GM18951 (cell line): ENCODE results near the gene GLDC.
"Not testable (repeated sequence)": the region's sequence is repeated elsewhere in the genome, so short reads cannot be mapped to it uniquely, and the experiment has no call there.

ENCODE experiments used
- POLR2A ChIP-seq: IDR thresholded peaks from 4 replicates; pipeline ENCODE4 v1.6.1; 2011; ENCODE audit warnings: mild to moderate bottlenecking; ENCODE audit not compliant: insufficient read length, insufficient read depth; ENCODE audit errors: extremely low read depth
- in situ Hi-C: fragments of 300-500 bp; cut with MboI; formaldehyde crosslinking; loops from one replicate; pipeline ENCODE4 v1.12.0; 2022; ENCODE audit warnings: low sequenced_read_pairs, mixed read lengths, inconsistent platforms; ENCODE audit not compliant: unreplicated experiment

Gene GLDC

GRCh38 chr9:6644346-6645104, 1.0 kb downstream of the GLDC start:
- in situ Hi-C loops, result no loop called here

GRCh38 chr9:6641961-6642360, 3.6 kb downstream of the GLDC start:
- in situ Hi-C loops, result no loop called here
- TF ChIP-seq POLR2A, result no peak

More at GRCh38 chr9:6644346-6645104, 1.0 kb downstream of the GLDC start:
- TF ChIP-seq POLR2A, result no peak

- in situ Hi-C loops, result no loop called here
- no peak for TF ChIP-seq POLR2A
Observed at GRCh38 chr9:6641561-6641960, 4.0 kb downstream of the GLDC start.

GRCh38 chr9:6641056-6641455, 4.5 kb downstream of the GLDC start:
- in situ Hi-C loops, result no loop called here
- no peak for TF ChIP-seq POLR2A

GRCh38 chr9:6640268-6641051, 5.1 kb downstream of the GLDC start:
- in situ Hi-C loops, result no loop called here
- no peak for TF ChIP-seq POLR2A

- no peak for TF ChIP-seq POLR2A
- in situ Hi-C loops, result no loop called here
Observed at GRCh38 chr9:6639622-6640021, 5.9 kb downstream of the GLDC start.

- in situ Hi-C loops, result no loop called here
- TF ChIP-seq POLR2A, result no peak
Observed at GRCh38 chr9:6634444-6634843, 11.1 kb downstream of the GLDC start.

- TF ChIP-seq POLR2A, result no peak
- in situ Hi-C loops, result no loop called here
Observed at GRCh38 chr9:6633378-6633777, 12.2 kb downstream of the GLDC start.

GRCh38 chr9:6632516-6633183, 12.9 kb downstream of the GLDC start:
- TF ChIP-seq POLR2A, result peak; percentile 49
- in situ Hi-C loops, result no loop called here

GRCh38 chr9:6631207-6631512, 14.4 kb downstream of the GLDC start:
- in situ Hi-C loops, result no loop called here
- no peak for TF ChIP-seq POLR2A

- in situ Hi-C loops, result no loop called here
Observed at GRCh38 chr9:6630502-6631206, 14.9 kb downstream of the GLDC start.

GRCh38 chr9:6628704-6629103, 16.8 kb downstream of the GLDC start:
- TF ChIP-seq POLR2A, result no peak
- in situ Hi-C loops, result no loop called here

More at GRCh38 chr9:6630502-6631206, 14.9 kb downstream of the GLDC start:
- TF ChIP-seq POLR2A, result peak; percentile 50

- no peak for TF ChIP-seq POLR2A
Observed at GRCh38 chr9:6625363-6625762, 20.2 kb downstream of the GLDC start.

GRCh38 chr9:6622784-6623183, 22.7 kb downstream of the GLDC start:
- in situ Hi-C loops, result not testable (repeated sequence)

More at GRCh38 chr9:6625363-6625762, 20.2 kb downstream of the GLDC start:
- in situ Hi-C loops, result no loop called here
